ENCODE data around the gene PIK3CB.
"Not testable (repeated sequence)": the region's sequence is repeated elsewhere in the genome, so short reads cannot be mapped to it uniquely, and the experiment has no call there.

- TF ChIP-seq CTCF (IDR thresholded peaks at IDR 0.05; ENCODE audit: low read length); EZH2 (IDR thresholded peaks at IDR 0.05; ENCODE audit: borderline replicate concordance, low read length): not testable (repeated sequence)
Observed at GRCh38 chr3:138802223-138802622, 32.5 kb downstream of the PIK3CB start.

Measured in OCI-LY1 (cell line).